HCT116 (cell line): ENCODE results near the gene GMDS. TPM values are rescaled to one million over a fixed set of nuclear protein-coding genes. Genes with fewer than 3 reads are reported as not detected.

Experiments used
- ATAC-seq: fragments of 200-7000 bp; cut with Tn5 transposase; 2 replicates; pipeline ENCODE4 v1.9.1; 2020; ENCODE audit warnings: mild to moderate bottlenecking, moderate library complexity
- BruUV-seq: library from RNA; stranded (reverse); fragments of 400-500 nt; replicated peaks from 2 replicates; lab custom pipeline; 2021; lab: Mats Ljungman, UMichigan
- CTCF ChIA-PET: fragments of 300-600 bp; sonication (Branson Sonifier 250); formaldehyde crosslinking; loops from one replicate; lab custom pipeline; 2021; ENCODE audit warnings: antibody characterized with exemption; lab: Charles Lee
- POLR2A ChIA-PET: fragments of 300-600, 350-600 bp; sonication (Branson Sonifier 250); formaldehyde crosslinking; loops from one replicate; lab custom pipeline; 2021; ENCODE audit warnings: antibody characterized with exemption; lab: Charles Lee
- RAD21 ChIA-PET, 2 experiments: fragments of 300-600 bp; sonication (Branson Sonifier 250); formaldehyde crosslinking; loops; one replicate each; lab custom pipeline; 2023; ENCODE audit warnings: low total read pairs in 2 of 2; ENCODE audit not compliant: uncharacterized antibody in 2 of 2, unreplicated experiment in 2 of 2, low non-redundant PET in 1 of 2; lab: Charles Lee
- DNase-seq: peaks from one replicate; pipeline ENCODE4 v3.0.0-alpha.2; 2010; ENCODE audit warnings: low read depth, low spot score
- H2AFZ ChIP-seq: fragments of 200-600 bp; shearing (Covaris generic), sonication (generic); 2 replicates; pipeline ENCODE4 v1.6.1; 2017; ENCODE audit warnings: low read depth, mixed run types, mixed read lengths, antibody characterized with exemption, low read length; ENCODE audit not compliant: poor library complexity, severe bottlenecking
- H3K27ac ChIP-seq: 2 replicates; pipeline ENCODE4 v1.5.1; 2012; ENCODE audit warnings: low read depth, low read length
- H3K27me3 ChIP-seq: fragments of 200-600 bp; sonication (generic); 2 replicates; pipeline ENCODE4 v1.6.1; 2016; ENCODE audit warnings: mixed run types, low read length, mixed read lengths; ENCODE audit not compliant: insufficient read depth
- H3K36me3 ChIP-seq, 2 experiments: fragments of 200-500 bp in 1 of 2; fragments of 200-600 bp in 1 of 2; sonication (Bioruptor generic) in 1 of 2; sonication (generic) in 1 of 2; 2 replicates each; pipeline versions ENCODE4 v1.5.1 to v1.6.1; 2014 to 2016; ENCODE audit warnings: low read length in 2 of 2, inconsistent platforms in 1 of 2, mixed read lengths in 1 of 2, mixed run types in 1 of 2; ENCODE audit not compliant: insufficient read depth in 2 of 2, control insufficient read depth in 1 of 2
- H3K4me1 ChIP-seq, 2 experiments: fragments of 200-600 bp in 1 of 2; sonication (generic) in 1 of 2; 2 replicates each; pipeline versions ENCODE4 v1.5.1 to v1.6.1; 2012 to 2017; ENCODE audit warnings: low read length in 2 of 2, inconsistent platforms in 1 of 2, mild to moderate bottlenecking in 1 of 2, mixed read lengths in 1 of 2, mixed run types in 1 of 2, moderate library complexity in 1 of 2; ENCODE audit not compliant: insufficient read depth in 2 of 2, control insufficient read depth in 1 of 2
- H3K4me2 ChIP-seq: fragments of 200-600 bp; sonication (generic); 2 replicates; pipeline ENCODE4 v1.6.1; 2017; ENCODE audit warnings: mixed run types, low read length, mixed read lengths
- H3K4me3 ChIP-seq, 2 experiments: fragments of 200-600 bp in 1 of 2; sonication (generic) in 1 of 2; replicated peaks in 1 of 2; 2 replicates each; pipeline ENCODE4 v1.5.1; 2011 to 2016; ENCODE audit warnings: low read length in 2 of 2, control low read depth in 1 of 2, low read depth in 1 of 2, mild to moderate bottlenecking in 1 of 2, mixed read lengths in 1 of 2, mixed run types in 1 of 2
- H3K79me2 ChIP-seq: fragments of 200-600 bp; sonication (generic); 2 replicates; pipeline ENCODE4 v1.6.1; 2017; ENCODE audit warnings: mild to moderate bottlenecking, mixed run types, low read length, moderate library complexity, mixed read lengths; ENCODE audit not compliant: insufficient read depth
- H3K9ac ChIP-seq: fragments of 200-600 bp; sonication (generic); 2 replicates; pipeline ENCODE4 v1.6.1; 2016; ENCODE audit warnings: low read length, mixed read lengths
- H3K9me2 ChIP-seq: fragments of 200-600 bp; sonication (generic), shearing (Covaris generic); 2 replicates; pipeline ENCODE4 v1.6.1; 2017; ENCODE audit warnings: mixed run types, mild to moderate bottlenecking, moderate library complexity; ENCODE audit not compliant: insufficient read depth
- H3K9me3 ChIP-seq, 2 experiments: fragments of 200-500 bp in 1 of 2; fragments of 200-600 bp in 1 of 2; sonication (Bioruptor generic) in 1 of 2; sonication (generic) in 1 of 2; 2 replicates each; pipeline ENCODE4 v1.6.1; 2014 to 2017; ENCODE audit warnings: low read length in 2 of 2, mixed read lengths in 2 of 2, inconsistent platforms in 1 of 2, low read depth in 1 of 2, mild to moderate bottlenecking in 1 of 2, mixed run types in 1 of 2, moderate library complexity in 1 of 2; ENCODE audit not compliant: control insufficient read depth in 1 of 2, insufficient read depth in 1 of 2
- H4K20me1 ChIP-seq: fragments of 200-600 bp; sonication (generic), shearing (Covaris generic); 2 replicates; pipeline ENCODE4 v1.6.1; 2017; ENCODE audit warnings: mixed run types, mild to moderate bottlenecking, moderate library complexity; ENCODE audit not compliant: insufficient read depth
- CBX3 ChIP-seq: IDR thresholded peaks from 2 replicates; pipeline ENCODE4 v1.6.1; 2012; ENCODE audit warnings: low read depth
- ELF1 ChIP-seq: IDR thresholded peaks from 2 replicates; pipeline ENCODE4 v1.6.1; 2012; ENCODE audit warnings: low read depth, borderline replicate concordance
- FOSL1 ChIP-seq: IDR thresholded peaks from 2 replicates; pipeline ENCODE4 v1.6.1; 2012; ENCODE audit warnings: low read depth
- JUND ChIP-seq: IDR thresholded peaks from 2 replicates; pipeline ENCODE4 v1.6.1; 2012
- TCF7L2 ChIP-seq: IDR thresholded peaks from 2 replicates; pipeline ENCODE4 v1.7.0; 2011; ENCODE audit warnings: borderline replicate concordance, inconsistent platforms; ENCODE audit not compliant: insufficient read depth, insufficient read length; ENCODE audit errors: extremely low read depth
- YY1 ChIP-seq: IDR thresholded peaks from 2 replicates; pipeline ENCODE4 v1.6.1; 2011; ENCODE audit warnings: low read length, low read depth, moderate library complexity, mild to moderate bottlenecking; ENCODE audit not compliant: insufficient replicate concordance; ENCODE audit errors: extremely low read depth
- intact Hi-C: fragments of 100-400 bp; cut with micrococcal nuclease; formaldehyde crosslinking; loops from 2 replicates; pipeline ENCODE4 v1.10.0; 2022
- total RNA-seq: library from RNA; stranded (reverse); gene quantifications from one replicate; pipeline ENCODE4 v1.2.1, GENCODE V29; 2021; ENCODE audit not compliant: unreplicated experiment
- TF ChIP-seq, protein P1 (sequence below): IDR thresholded peaks from 2 replicates; pipeline ENCODE4 v1.6.1; 2011; ENCODE audit warnings: mild to moderate bottlenecking, low read length, moderate library complexity; ENCODE audit not compliant: insufficient replicate concordance; ENCODE audit errors: extremely low read depth
- TF ChIP-seq, protein P2 (sequence below): IDR thresholded peaks from 2 replicates; pipeline ENCODE4 v1.6.1; 2012

Gene GMDS
- total RNA-seq, 1 experiment from 2014 or later = 34.4 TPM

GRCh38 chr6:2028457-2029038 is 216.9 kb downstream of the GMDS start:
- H3K36me3 ChIP-seq = no peaks in the 10 kb centered on the region
- no peaks in the 10 kb centered on the region for H3K4me1 ChIP-seq
- H3K4me3 ChIP-seq = no peak overlapping the region
- H3K9me3 ChIP-seq = no peaks in the 10 kb centered on the region
- BruUV-seq = no TSS peak
- no peaks in the 10 kb centered on the region for H4K20me1 ChIP-seq
- intact Hi-C loops = loop anchor here (5.0 kb wide), 1 partner anchor 244 kb away; no protein-coding TSS in a partner anchor
- no peak overlapping the region for H3K27ac ChIP-seq
- ATAC-seq (no peak), DNase-seq (no peak)
- H3K9ac ChIP-seq = no peak overlapping the region
- no peak overlapping the region for H3K4me2 ChIP-seq
- POLR2A ChIA-PET = no interaction called here
- no peaks in the 10 kb centered on the region for H3K9me2 ChIP-seq
- RAD21 ChIA-PET = no interaction called here
- no peaks in the 10 kb centered on the region for H3K27me3 ChIP-seq
- no peak overlapping the region for H2AFZ ChIP-seq
- no peak for TF ChIP-seq TCF7L2
- no peak for TF ChIP-seq JUND
- TF ChIP-seq YY1 = no peak
- TF ChIP-seq, protein P1, sequence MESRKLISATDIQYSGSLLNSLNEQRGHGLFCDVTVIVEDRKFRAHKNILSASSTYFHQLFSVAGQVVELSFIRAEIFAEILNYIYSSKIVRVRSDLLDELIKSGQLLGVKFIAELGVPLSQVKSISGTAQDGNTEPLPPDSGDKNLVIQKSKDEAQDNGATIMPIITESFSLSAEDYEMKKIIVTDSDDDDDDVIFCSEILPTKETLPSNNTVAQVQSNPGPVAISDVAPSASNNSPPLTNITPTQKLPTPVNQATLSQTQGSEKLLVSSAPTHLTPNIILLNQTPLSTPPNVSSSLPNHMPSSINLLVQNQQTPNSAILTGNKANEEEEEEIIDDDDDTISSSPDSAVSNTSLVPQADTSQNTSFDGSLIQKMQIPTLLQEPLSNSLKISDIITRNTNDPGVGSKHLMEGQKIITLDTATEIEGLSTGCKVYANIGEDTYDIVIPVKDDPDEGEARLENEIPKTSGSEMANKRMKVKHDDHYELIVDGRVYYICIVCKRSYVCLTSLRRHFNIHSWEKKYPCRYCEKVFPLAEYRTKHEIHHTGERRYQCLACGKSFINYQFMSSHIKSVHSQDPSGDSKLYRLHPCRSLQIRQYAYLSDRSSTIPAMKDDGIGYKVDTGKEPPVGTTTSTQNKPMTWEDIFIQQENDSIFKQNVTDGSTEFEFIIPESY = no peak
- no peak for TF ChIP-seq ELF1
- TF ChIP-seq, protein P2, sequence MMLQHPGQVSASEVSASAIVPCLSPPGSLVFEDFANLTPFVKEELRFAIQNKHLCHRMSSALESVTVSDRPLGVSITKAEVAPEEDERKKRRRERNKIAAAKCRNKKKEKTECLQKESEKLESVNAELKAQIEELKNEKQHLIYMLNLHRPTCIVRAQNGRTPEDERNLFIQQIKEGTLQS = no peak
- no peak for TF ChIP-seq FOSL1
- TF ChIP-seq CBX3 = no peak
- H3K79me2 ChIP-seq = no peaks in the 10 kb centered on the region
- CTCF ChIA-PET = no interaction called here
